Measurements from ENCODE around the gene FDCSP. TPM values are rescaled to one million over a fixed set of nuclear protein-coding genes. Genes with fewer than 3 reads are reported as not detected.
"Not testable (repeated sequence)": the region's sequence is repeated elsewhere in the genome, so short reads cannot be mapped to it uniquely, and the experiment has no call there.

Gene FDCSP
- polyA plus RNA-seq, 3 donors: 0.24 to 0.60 TPM; not detected in 1

DNA sequence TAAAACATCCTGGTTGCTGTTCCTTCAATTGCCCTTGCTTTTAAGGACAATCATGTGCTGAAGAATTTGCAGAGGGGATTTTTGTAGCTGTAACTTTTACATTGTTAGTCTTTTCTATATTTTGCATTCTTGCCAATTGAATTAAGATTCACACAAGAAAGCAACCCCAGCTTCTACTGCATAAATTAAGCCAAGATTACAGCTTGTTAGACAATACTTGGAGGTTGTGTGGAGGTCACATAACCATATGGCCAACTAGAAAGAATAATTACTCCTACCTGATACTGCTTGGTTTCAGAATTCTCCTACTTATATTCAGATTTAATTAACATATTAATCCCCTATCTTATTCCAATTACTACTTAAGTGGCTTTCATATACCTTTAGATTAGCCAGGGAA is 4.1 kb upstream of the FDCSP start:
- not testable (repeated sequence) for H3K27ac ChIP-seq (ENCODE audit: low read depth, low read length)

DNA sequence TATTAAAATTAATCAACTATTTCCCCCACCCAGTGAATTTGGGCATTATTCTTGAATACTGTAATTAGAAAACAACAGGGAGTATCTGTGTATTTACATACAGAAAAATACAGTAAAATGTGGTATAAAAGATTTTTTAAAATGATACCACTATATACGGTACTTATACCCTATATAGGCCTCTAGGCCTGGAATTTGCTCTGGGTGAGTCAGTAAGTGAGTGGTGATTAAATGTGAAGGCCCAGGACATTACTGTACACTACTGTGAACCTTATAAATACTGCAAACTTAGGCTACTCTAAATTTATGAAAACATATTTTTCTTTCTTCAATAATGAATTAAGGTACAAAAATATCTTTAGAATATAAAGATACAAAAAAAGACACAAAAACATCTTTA is 10.2 kb downstream of the FDCSP start:
- WGBS, 3 donors: 56 to 89% (median 80%) methylated on average over 1 of the region's 1 CpG
- H3K27ac ChIP-seq (ENCODE audit: low read depth, low read length): no peak overlapping the region

DNA sequence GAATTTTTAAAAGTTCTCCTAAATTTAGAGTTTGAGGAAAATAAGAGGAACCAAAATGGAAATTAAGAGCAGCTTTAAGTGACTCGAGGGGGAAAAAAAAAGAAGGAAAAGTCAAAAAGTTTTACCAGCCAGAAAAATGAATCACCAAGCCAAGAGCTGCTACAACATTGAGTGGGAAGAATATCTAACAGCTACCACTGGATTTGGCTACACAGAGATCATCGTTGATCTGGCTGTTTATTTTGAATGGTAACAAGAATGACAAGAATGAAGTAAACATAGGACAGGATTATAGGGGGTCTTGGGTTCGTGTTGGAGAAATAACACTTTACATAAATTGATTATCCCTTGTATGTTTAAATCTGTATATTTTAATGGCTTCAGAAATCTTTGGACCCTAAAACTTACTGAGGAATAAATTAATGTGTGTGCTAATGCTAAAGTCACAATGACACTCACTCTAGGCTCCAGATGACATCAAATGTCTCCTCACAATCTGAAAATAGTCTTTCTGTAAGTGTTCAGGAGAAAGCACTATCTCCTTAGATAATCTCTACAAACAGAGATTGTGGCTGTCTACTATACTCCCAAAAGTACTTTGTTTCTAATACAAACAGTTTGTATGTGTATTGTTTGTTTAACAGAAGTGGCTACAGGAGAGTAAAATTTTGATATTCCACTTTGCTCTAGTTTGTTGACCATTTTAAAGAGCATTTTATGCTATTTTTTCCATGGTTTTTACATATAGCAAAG is 13.4 kb downstream of the FDCSP start:
- no peak overlapping the region for H3K27ac ChIP-seq (ENCODE audit: low read depth, low read length)
- WGBS, 3 donors: 35 to 60% (median 40%) methylated on average over 3 of the region's 3 CpGs

DNA sequence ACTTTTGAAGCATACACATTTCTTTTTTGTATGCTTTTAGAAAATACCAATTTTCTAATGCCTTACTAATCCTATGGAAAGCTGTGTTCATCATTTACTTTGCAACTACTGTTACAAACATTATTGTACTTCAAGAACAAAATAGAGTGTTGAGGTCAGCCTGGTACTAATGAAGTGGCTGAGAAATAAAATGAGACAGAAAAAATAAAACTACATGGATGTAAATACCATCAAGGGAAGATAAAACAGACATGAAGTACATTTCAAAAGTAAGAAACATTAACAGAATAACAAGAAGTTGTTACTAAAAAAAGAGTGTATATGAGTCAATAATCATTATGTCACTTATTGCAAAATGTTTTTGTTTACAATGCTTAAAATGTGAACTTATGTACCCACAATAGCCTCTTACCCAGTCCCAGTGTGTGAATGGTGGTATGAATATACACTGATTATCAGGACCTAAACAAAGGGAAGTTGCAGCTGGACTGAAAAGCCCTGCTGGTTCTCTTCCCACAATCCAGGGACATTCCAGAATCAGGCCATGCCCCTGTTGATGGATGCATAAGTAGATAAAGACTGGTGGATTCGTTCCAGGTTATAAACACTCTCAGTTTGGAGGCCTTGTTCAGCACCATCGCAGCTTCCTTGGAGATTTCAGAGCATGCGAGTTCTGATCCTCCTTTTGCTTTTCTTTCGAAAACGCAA is 14.1 kb downstream of the FDCSP start:
- no peak overlapping the region for H3K27ac ChIP-seq (ENCODE audit: low read depth, low read length)
- 57 to 61% (median 60%) methylated on average over 5 of the region's 5 CpGs for whole genome bisulfite sequencing, 3 donors

DNA sequence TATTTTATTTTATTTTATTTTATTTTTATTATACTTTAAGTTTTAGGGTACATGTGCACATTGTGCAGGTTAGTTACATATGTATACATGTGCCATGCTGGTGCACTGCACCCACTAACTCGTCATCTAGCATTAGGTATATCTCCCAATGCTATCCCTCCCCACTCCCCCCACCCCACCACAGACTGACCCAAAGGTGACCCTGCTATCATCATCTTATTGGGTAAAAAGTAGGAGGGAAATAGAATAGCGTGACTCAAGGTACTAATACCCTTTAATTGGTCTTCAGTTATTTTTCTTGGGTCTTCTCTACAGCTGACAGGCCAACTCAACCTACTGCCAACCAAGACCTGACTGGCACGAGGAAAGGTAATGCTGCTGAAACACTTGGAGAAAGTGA is 16.4 kb downstream of the FDCSP start, which contains the start of gene CSN3:
Gene CSN3, plus strand, starts transcription at position 301 of the 400 bp plus-strand sequence. CDS start 2,223 bp downstream, outside the sequence.
- not testable (repeated sequence) for H3K27ac ChIP-seq (ENCODE audit: low read depth, low read length)
- 84 to 89% (median 88%) methylated on average over 2 to 3 of the region's 3 CpGs for WGBS, 3 donors

DNA sequence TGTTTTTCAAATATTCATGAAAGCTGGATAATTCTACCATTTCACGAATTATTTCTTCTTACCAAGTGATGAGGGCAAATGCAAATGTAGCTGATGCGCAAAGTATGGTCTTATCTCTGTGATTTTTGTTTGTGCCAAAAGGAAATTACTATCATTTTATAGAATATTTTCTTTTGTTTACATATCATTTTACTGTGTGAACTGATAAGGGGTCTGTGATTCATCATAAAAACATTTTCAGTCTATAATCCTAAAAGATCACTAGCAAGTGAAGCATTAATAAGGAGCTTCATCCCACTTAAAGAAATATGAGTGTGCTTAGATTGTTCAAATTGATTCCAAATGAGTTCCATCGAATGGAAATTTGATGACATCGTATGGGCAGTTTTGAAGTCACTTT is 17.2 kb downstream of the FDCSP start:
- H3K27ac ChIP-seq (ENCODE audit: low read depth, low read length): no peak overlapping the region
- WGBS, 3 donors: 75 to 88% (median 81%) methylated on average over 4 of the region's 4 CpGs

DNA sequence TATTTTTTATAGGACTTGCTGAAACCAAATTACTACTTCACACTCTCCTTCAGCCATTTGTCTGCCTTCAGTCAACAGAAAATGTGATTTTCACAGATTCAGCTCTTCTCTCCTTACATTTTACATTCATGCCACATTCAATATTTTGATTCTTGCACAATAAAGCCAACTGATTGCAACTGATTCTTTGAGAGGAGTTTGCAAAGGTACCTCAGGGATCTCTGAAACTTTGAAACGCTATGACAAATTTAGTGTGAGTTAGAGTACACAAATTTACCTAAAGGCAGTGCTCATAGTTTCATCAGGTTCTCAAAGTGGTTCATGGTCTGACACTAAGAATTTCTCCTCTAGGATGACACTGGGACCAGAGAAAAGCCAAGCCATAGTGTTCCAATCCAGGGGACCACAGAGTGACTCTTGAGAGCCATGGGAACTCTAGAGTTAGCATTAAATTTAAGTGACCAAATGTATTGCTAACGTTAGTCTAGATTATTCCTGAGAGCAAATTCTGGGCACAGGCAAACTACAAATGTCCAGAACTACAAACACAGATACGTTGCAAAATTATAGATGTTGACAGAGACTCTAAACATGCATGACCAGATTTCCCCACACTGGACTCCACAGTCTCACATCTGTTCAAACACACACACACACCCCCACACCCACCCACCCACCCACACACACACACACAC is 25.5 kb downstream of the FDCSP start:
- H3K27ac ChIP-seq (ENCODE audit: low read depth, low read length): no peak overlapping the region
- WGBS, 3 donors: 36 to 54% (median 49%) methylated on average over 3 of the region's 3 CpGs

DNA sequence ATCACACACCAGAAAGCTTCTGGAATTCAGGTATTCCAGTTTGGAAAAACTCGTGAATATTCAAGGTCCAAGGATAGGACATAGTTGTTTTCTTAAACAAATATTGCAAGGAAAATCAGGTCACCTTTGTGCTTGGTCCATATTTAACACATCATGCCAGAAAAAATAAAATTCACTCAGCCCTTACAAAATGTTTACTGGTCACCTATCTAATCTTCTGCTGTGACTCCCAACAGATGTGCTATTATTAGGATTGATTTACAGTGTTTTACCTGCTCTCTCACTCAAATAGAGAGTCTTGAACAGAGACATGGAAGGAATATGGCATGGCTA is 26.0 kb downstream of the FDCSP start:
- 41 to 86% (median 67%) methylated on average over 1 of the region's 1 CpG for WGBS, 3 donors
- H3K27ac ChIP-seq (ENCODE audit: low read depth, low read length): no peak overlapping the region

DNA sequence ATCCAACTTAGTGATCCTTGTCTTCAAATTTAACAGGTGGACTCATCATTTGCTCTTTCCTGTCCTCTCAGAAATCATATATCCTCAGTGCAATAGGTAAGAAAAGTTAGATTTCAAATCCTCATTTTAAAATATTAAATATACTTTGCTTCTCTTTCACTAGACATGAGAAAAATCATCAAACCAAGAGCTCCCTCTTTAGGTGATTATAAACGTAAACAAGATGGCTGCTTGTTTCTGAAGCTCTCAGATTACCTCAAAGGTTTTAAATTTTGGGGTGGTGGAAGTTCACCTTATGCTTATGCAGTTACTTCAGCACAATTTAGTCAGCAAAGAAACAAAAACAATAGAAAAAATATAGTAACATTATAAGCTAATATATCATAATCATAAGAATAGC is 43.8 kb downstream of the FDCSP start:
- H3K27ac ChIP-seq (ENCODE audit: low read depth, low read length): no peak overlapping the region
- WGBS, 3 donors: 2 to 9% (median 7%) methylated on average over 1 of the region's 1 CpG

DNA sequence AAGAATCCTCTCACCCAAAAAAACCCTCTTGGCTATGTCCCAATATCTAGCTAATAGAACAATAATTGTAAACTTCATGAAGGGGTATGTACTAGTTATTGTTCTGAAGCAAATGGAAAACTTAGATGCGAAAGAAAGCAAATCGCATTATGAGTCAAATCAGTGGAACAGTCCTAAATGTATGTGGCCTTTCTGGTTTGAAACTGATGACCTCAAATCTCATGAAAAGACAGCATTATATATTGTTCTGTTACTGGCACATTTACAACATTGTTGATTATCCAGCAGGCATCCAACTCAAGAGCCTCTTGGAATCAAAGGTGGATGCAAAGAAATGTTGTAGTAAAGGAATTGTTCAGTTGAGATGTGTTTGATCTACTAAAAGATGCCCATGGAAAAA is 51.2 kb downstream of the FDCSP start:
- H3K27ac ChIP-seq (ENCODE audit: low read depth, low read length): no peak overlapping the region
- 97 to 99% (median 98%) methylated on average over 2 of the region's 2 CpGs for WGBS, 3 donors

DNA sequence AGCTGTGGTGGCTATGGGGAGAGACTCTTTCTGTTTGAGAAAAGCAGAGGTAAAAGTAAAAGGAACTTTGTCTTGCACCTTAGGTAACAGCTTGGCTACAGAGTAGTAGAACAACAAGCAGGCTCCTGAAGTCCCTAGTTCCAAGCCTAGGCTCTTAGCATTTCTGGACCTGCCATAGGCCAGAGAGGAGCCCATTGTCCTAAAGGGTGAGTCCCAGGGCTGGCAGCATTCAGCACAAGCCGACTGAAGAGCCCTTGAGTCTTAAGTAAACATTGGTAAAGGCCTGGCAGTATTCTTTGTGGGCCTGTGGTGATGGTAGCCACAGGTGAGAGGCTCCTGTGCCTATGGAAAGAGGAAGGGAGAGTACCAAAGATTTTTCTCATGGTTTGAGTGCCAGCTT is 54.6 kb downstream of the FDCSP start:
- WGBS, 3 donors: 37 to 67% (median 62%) methylated on average over 1 of the region's 1 CpG
- H3K27ac ChIP-seq (ENCODE audit: low read depth, low read length): no peak overlapping the region

Other genes with a start within 250 kb of the FDCSP start
- gene STATH, start 230.2 kb upstream of the FDCSP start, polyA plus RNA-seq: not detected
- not detected for gene HTN3, start 197.7 kb upstream of the FDCSP start, polyA plus RNA-seq
- gene HTN1, start 175.7 kb upstream of the FDCSP start, polyA plus RNA-seq: not detected
- gene PRR27, start 71.9 kb upstream of the FDCSP start, polyA plus RNA-seq: not detected
- gene ODAM, start 30.4 kb upstream of the FDCSP start, polyA plus RNA-seq: 1 to 10 TPM in 2 of 3 donors, under 1 TPM in 1; 0.08 to 1.3 (median 1.1) TPM
- not detected for gene CSN3, start 16.5 kb downstream of the FDCSP start, polyA plus RNA-seq
- not detected for gene CABS1, start 108.9 kb downstream of the FDCSP start, polyA plus RNA-seq
- not detected for gene SMR3A, start 134.6 kb downstream of the FDCSP start, polyA plus RNA-seq
- gene SMR3B, start 157.0 kb downstream of the FDCSP start, polyA plus RNA-seq: not detected
- gene OPRPN, start 171.8 kb downstream of the FDCSP start, polyA plus RNA-seq: not detected
- gene MUC7, start 246.1 kb downstream of the FDCSP start, polyA plus RNA-seq: not detected

Measured in adipose tissue (tissue), 3 donors.